Measurements from ENCODE around the gene C19orf81.
A peak's percentile ranks its signal among the peaks of the same experiment; 100 is the strongest.

Gene C19orf81

DNA sequence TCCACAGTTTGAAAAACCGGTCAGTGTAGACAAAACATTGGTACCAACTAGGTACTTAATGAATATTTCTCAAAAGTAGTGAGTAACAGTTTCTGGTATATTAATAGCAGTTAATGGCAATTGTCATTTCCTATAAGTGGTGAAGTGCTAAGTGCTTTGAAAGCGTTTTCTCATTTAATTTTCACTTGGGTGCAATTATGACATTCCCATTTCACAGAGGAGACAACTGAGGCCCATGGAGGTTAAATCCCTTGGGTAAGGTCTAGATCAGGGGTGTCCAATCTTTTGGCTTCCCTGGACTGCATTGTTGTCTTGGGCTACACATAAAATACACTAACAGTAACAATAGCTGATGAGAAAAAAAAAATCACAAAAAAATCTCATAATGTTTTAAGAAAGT lies 8.9 kb upstream of the C19orf81 start:
- Mint-ChIP-seq H3K4me1 (ENCODE audit: low read depth) (peaks cover 6% of the 10 kb centered on the region), H3K4me3 (no peak overlapping the region), H3K9me3 (peaks cover 7% of the 10 kb centered on the region), H3K27ac (no peak overlapping the region), H3K36me3 (ENCODE audit: low read depth) (peaks cover 1% of the 10 kb centered on the region), H3K27me3 (peaks cover 59% of the 10 kb centered on the region)
- no peak for DNase-seq

DNA sequence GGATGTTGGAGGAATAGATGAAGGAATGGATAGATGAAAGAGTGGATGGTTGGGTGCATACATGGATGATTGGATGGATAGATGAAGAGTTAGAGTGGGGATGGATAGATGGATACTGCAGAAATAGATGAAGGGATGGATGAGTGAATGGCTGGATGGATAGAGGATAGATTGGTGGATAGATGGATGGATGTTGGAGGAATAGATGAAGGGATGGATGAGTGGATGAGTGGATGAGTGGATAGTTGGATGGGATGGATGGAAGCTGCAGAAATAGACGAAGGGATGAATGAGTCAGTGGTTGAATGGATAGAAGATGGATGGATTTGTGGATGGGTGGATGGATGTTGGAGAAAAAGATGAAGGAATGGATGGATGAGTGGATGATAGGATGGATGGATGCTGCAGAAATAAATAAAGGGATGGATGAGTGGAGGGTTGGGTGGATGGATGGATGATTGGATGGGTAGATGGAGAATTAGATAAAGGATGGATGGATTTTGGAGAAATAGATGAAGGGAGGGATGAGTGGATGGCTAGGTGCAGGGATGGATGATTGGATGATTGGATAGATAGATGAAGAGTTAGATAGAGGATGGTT lies 4.8 kb upstream of the C19orf81 start:
- Mint-ChIP-seq H3K36me3 (ENCODE audit: low read depth) (no peaks in the 10 kb centered on the region), H3K27me3 (peaks cover 35% of the 10 kb centered on the region), H3K27ac (no peak overlapping the region), H3K4me3 (no peak overlapping the region), H3K4me1 (ENCODE audit: low read depth) (peaks cover 1% of the 10 kb centered on the region), H3K9me3 (no peaks in the 10 kb centered on the region)
- no peak for DNase-seq

DNA sequence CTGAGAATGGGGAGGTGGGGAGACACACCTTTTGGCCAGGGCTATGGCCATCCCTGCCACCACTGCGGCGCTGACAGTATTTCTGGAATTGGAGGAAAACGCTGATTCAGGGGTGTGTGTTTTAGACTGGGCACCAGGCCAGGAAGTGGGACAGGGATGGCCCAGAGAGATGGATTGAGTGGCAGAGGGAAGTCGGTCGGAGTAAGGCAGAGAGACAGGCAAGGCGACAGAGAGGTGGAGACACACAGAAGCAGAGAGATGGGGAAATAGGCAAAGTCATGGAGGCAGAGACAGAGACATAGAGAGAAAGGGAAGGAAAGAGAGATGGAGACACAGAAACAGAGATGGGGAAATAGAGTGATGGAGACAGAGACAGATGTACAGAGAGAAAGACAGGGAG lies 4.1 kb upstream of the C19orf81 start:
- no peaks in the 10 kb centered on the region for H3K36me3 Mint-ChIP-seq (ENCODE audit: low read depth)
- H3K27me3 Mint-ChIP-seq: peaks cover 37% of the 10 kb centered on the region
- no peak for DNase-seq
- H3K9me3 Mint-ChIP-seq: no peaks in the 10 kb centered on the region
- H3K4me1 Mint-ChIP-seq (ENCODE audit: low read depth): peaks cover under 1% of the 10 kb centered on the region
- H3K4me3 Mint-ChIP-seq: no peak overlapping the region
- H3K27ac Mint-ChIP-seq: no peak overlapping the region

DNA sequence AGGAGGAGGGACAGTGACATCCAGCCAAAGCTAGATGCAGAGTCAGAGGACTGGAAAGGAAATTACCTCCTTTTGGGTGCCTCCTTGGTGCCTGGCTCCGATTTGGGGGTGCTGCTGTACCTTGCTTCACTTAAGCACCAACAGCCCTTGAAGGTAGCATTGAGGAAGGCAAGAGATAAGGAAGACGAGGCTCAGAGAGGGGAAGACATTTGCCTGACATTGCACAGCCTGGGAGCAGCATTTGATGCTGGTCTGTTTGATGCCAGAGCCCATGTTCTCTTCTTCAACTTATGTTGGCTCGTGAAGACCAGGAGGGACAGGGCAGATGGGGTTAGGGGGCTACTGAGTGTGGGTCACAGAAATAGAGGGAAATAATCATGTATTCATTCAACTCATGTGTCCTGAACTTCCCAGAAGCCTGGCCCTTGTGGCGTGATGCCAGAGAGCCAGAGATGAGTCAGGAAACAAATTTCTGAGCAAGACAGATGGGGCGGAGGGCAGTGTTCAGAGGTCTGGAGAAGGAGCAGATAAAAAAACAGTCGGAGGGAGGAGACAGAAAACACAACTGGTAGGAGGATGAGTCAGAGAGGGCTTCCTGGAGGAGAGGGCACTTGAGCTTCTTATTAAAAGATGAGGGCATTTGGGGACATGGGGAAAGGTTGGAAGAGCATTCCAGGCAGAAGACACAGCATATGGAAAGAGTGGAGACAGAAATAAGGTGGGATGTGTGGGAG lies 3.0 kb upstream of the C19orf81 start:
- no peaks in the 10 kb centered on the region for H3K36me3 Mint-ChIP-seq (ENCODE audit: low read depth)
- no peak for DNase-seq
- H3K9me3 Mint-ChIP-seq: no peaks in the 10 kb centered on the region
- no peak overlapping the region for H3K27ac Mint-ChIP-seq
- H3K4me3 Mint-ChIP-seq: no peak overlapping the region
- H3K4me1 Mint-ChIP-seq (ENCODE audit: low read depth): no peaks in the 10 kb centered on the region
- peaks cover 37% of the 10 kb centered on the region for H3K27me3 Mint-ChIP-seq

DNA sequence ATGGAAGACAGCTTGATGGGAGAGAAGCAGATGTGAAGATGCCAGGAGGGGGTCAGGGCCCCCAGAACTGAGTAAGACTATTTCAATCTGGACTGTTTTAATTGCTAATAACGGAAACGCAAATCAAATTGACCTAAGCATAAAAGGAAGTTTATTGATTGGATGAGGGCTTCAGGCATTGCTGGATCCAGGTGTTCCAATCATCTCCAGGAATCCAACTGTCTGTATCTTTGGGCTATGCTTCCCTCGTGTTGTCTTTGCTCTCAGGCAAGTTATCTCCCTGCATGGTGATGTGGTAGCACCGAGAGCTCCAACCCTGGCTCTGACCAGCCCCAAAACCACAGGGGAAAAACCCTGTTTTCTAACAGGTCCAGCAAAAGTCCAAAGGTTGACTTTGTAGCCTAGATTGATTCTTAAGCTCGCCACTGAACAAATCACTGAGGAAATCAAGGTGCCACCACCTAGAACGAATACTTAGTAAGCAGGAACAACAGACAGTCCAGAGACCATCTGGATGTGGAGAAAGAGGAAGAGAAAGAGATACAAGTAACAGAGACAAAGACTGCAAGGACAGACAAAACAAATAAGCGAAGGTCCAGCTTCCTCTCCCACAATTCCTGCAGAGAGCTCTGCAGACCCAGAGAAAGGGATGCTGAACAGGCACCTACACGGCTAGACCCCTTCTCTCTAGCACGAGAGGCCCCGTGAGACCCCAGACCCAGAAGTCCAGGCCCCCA lies 1.2 kb upstream of the C19orf81 start:
- peaks cover 38% of the 10 kb centered on the region for H3K27me3 Mint-ChIP-seq
- DNase-seq: no peak
- no peak overlapping the region for H3K27ac Mint-ChIP-seq
- H3K4me1 Mint-ChIP-seq (ENCODE audit: low read depth): no peaks in the 10 kb centered on the region
- H3K36me3 Mint-ChIP-seq (ENCODE audit: low read depth): no peaks in the 10 kb centered on the region
- H3K4me3 Mint-ChIP-seq: no peak overlapping the region
- no peaks in the 10 kb centered on the region for H3K9me3 Mint-ChIP-seq

DNA sequence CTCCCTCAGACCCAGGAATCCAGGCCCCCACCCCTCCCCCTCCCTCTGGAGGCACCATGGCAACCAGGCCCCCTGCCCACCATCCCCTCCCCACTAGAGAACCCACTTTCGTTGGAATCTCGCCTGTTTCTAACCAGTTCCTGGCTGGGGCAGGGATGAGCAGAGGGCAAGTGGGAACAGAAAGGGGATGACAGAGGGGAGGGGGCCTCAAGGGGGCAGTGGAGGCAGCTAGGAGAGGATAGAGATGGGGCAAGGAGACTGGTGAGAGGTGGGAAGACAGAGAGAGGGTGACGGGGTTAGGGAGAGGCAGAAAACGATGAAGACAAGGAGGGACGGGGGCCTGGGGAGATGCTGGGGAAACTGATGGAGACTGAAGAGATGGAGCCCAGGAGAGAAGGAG lies 586 bp upstream of the C19orf81 start:
- no peaks in the 10 kb centered on the region for H3K36me3 Mint-ChIP-seq (ENCODE audit: low read depth)
- H3K9me3 Mint-ChIP-seq: no peaks in the 10 kb centered on the region
- no peak for DNase-seq
- H3K27ac Mint-ChIP-seq: no peak overlapping the region
- no peaks in the 10 kb centered on the region for H3K4me1 Mint-ChIP-seq (ENCODE audit: low read depth)
- H3K27me3 Mint-ChIP-seq: peaks cover 43% of the 10 kb centered on the region
- H3K4me3 Mint-ChIP-seq: no peak overlapping the region

DNA sequence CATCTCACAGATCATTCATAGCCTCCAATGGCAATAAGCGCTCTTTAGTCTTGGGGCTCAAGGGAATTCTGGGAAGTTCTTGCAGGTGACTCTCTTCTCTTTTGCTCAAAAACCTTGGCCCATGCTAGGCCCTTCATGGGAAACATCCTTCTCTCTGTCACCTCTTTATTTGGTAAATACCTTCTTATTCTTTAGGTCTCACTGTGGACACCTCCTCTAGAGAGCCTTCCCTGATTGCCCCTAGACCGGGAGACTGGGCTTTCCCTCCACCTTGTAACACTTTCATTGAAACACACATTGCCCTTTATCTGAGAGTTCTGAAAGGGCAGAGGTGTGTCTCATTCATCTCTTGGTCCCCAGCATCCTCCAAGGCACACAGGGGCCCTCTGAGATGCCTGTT lies 1.9 kb downstream of the C19orf81 start:
- DNase-seq: no peak
- H3K36me3 Mint-ChIP-seq (ENCODE audit: low read depth): no peaks in the 10 kb centered on the region
- no peak overlapping the region for H3K27ac Mint-ChIP-seq
- H3K4me1 Mint-ChIP-seq (ENCODE audit: low read depth): no peaks in the 10 kb centered on the region
- no peaks in the 10 kb centered on the region for H3K9me3 Mint-ChIP-seq
- peaks cover 66% of the 10 kb centered on the region for H3K27me3 Mint-ChIP-seq
- H3K4me3 Mint-ChIP-seq: no peak overlapping the region

DNA sequence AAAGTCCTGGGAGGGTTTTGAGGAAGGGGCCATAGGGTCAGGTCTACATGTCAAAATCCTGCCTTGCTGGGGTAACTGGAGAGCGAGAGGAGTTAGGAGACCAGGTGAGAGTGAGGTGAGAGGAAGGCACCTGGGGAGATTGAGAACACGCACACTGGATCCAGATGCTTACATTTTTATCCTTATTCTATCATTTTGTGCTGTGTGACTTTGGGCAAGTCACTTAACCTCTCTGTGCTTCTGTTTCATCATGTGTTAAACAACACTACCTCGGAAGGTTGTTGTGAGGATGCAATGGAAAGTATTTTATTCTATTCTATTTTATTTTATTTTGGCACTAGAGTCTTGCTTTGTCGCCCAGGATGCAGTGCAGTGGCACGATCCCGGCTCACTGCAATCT lies 3.5 kb downstream of the C19orf81 start:
- Mint-ChIP-seq H3K4me3 (no peak overlapping the region), H3K36me3 (ENCODE audit: low read depth) (peaks cover 4% of the 10 kb centered on the region), H3K27ac (no peak overlapping the region), H3K4me1 (ENCODE audit: low read depth) (peaks cover 8% of the 10 kb centered on the region), H3K9me3 (peaks cover 6% of the 10 kb centered on the region), H3K27me3 (peaks cover 73% of the 10 kb centered on the region)
- DNase-seq: no peak

DNA sequence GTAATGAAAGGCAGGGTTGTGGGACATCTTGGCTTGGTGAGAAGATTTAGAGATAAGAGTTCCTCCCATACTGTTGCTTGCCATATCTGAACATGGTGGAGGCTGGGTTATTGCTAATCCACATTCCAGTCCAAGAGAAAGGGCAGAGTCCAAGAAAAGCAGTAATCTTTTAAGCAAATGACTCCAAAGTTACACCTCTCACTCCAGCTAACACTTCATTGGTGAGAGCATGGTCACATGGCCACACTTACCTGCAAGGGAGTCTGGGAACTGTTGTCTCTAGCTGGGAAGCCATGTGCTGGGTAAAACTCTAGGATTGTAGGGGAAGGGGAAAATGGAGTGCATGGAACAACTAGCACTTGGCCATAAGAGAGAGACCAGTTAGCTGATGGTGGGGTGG lies 5.6 kb downstream of the C19orf81 start:
- H3K27ac Mint-ChIP-seq: no peak overlapping the region
- no peak for DNase-seq
- H3K9me3 Mint-ChIP-seq: peaks cover 15% of the 10 kb centered on the region
- no peak overlapping the region for H3K4me3 Mint-ChIP-seq
- peaks cover 8% of the 10 kb centered on the region for H3K36me3 Mint-ChIP-seq (ENCODE audit: low read depth)
- peaks cover 76% of the 10 kb centered on the region for H3K27me3 Mint-ChIP-seq
- peaks cover 21% of the 10 kb centered on the region for H3K4me1 Mint-ChIP-seq (ENCODE audit: low read depth)

DNA sequence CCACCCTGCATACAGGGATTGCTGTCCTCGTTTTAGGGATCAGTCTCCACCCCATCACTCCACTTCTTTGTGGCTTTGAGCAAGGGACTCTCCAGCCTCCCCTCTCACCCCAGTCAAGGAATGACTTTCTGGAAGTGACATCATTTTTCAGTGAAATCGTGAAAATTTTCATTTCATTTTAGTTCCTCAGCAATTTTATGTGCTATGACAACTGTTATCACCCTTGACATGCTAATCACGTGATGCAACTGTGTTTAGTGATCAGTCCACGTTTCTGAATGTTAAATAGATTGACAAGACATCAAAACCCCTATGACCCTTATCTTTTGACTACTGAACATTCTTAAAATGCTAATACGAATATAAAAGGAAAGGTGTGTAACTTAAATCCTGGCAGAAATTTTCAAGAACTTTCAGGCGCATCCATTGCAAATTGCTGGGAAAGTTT lies 8.0 kb downstream of the C19orf81 start:
- H3K27ac Mint-ChIP-seq: no peak overlapping the region
- peaks cover 15% of the 10 kb centered on the region for H3K9me3 Mint-ChIP-seq
- DNase-seq: no peak
- H3K27me3 Mint-ChIP-seq: peaks cover 82% of the 10 kb centered on the region
- peak overlapping the region; percentile 57 for H3K4me3 Mint-ChIP-seq
- H3K4me1 Mint-ChIP-seq (ENCODE audit: low read depth): peaks cover 21% of the 10 kb centered on the region
- H3K36me3 Mint-ChIP-seq (ENCODE audit: low read depth): peaks cover 8% of the 10 kb centered on the region

DNA sequence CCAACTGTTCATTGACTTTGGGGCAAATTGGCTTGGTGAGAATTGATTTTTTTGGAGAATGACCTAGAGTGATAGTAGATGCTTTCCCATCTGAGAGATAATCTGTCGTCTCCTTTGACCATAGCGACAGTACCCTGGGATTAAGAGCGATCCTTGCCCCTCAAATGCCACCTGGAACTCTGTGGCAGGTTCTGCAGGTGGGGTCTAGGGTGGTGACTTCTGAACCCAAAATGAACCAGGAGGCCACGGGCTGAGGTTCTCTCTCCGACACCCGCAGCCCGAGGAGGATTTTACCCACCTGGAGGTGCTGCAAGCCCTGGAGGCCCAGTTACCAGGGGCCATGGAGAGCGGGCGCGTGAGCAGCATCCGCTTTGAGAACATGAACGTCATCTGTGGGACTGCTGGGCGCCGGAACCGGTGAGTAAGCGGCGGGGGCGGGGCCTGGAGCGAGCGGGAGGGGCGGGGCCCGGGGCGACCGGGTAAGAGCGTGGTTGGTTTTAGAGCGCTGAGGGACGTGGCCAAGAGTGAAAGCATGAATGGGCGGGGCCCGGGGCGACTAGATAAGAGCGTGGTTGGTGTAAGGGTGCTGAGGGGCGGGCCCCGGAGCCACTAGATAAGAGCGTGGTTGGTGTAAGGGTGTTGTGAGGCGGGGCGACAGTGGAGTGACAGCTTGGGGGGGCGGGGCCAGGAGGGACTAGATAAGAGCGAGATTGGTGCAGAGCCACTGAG lies 8.6 kb downstream of the C19orf81 start:
- Mint-ChIP-seq H3K27ac (peak overlapping the region; percentile 92), H3K27me3 (peaks cover 82% of the 10 kb centered on the region), H3K36me3 (ENCODE audit: low read depth) (peaks cover 8% of the 10 kb centered on the region), H3K9me3 (peaks cover 15% of the 10 kb centered on the region), H3K4me1 (ENCODE audit: low read depth) (peaks cover 21% of the 10 kb centered on the region), H3K4me3 (peak overlapping the region; percentile 79)
- peak; percentile 87 for DNase-seq

DNA sequence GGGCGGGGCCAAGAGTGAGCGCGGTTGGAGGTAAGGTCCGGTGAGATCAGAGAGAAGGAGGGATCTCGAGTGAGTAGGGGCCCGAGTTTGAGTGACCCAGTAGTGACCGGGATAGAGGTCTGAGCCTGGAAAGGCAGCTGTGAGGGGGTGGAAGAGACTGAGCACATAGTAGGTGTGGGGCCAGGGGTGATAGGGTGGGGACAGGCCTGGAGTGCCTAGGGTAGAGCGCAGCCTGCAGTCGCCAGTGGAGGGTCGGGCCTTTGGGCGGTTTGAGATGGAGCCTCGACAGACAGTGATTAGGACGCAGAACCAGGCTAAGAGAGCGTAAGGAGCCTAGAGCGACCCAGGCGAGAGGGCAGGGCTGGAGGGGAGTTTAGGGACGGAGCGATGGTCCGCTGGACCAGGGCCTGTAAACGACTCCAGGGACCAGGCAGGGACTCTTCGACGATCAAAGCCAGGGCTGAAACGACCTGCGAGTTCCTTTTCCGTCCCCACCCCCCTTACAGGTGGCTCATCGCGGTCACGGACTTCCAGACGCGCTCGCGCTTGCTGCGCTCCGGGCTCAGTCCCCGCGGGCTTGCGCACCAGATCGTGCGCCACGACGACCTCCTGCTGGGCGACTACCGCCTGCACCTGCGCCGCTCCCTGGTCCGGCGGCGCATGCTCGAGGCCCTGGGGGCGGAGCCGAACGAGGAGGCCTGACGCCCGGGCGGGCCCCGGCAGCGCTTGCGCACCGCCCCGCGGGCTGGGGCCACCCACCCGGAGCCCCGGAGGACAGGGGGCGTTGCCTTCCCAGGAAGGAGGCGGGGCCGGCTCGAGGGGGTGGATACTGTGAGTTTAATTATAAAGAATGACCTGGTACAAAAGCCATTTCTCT lies 9.4 kb downstream of the C19orf81 start:
- peaks cover 82% of the 10 kb centered on the region for H3K27me3 Mint-ChIP-seq

DNA sequence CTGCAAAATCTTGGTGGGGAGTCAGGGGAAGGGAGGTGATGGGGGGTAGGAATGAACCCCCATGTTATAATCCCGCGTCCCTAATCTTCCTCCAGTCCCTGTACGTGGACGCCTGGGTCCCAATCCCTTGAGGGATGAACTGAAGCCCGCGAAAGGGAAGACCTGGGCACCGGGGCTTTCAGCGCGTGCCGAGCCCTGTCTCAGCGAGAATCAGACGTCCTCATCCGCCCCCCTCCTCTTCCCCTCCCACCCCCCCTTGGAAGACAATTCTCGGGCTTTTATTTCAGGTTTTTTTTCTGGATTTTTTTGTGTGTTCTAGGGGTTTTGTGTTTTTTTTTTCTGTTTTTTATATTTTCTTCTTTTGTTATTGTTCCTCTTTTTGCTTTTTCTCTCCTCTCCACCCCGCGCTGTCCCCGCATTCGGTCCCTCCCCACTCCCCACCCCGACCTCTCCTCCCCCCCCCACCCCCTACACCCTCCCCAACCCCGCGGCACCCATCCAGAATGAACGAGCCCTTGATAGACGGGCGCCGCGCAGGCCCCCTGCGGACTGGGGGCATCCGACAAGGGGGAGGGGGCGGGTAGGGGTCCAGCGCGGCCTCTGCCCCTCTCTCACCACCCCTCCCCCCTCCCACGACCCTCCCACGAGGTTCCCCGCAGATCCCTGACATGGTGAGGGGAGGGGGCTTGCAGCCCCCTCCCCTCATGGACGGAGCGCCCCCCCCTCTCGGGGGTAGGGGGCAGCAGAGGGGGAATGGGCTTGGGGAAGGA lies 10.3 kb downstream of the C19orf81 start:
- Mint-ChIP-seq H3K4me3 (peak overlapping the region; percentile 34), H3K36me3 (ENCODE audit: low read depth) (peaks cover 8% of the 10 kb centered on the region), H3K9me3 (peaks cover 15% of the 10 kb centered on the region), H3K27me3 (peaks cover 81% of the 10 kb centered on the region), H3K4me1 (ENCODE audit: low read depth) (peaks cover 21% of the 10 kb centered on the region), H3K27ac (no peak overlapping the region)
- DNase-seq: no peak

More for the DNA sequence above, 9.4 kb downstream of the C19orf81 start:
- H3K4me1 Mint-ChIP-seq (ENCODE audit: low read depth): peaks cover 21% of the 10 kb centered on the region
- peak overlapping the region; percentile 79 for H3K4me3 Mint-ChIP-seq
- peaks cover 15% of the 10 kb centered on the region for H3K9me3 Mint-ChIP-seq
- peak; percentile 78 for DNase-seq
- H3K36me3 Mint-ChIP-seq (ENCODE audit: low read depth): peaks cover 8% of the 10 kb centered on the region
- peak overlapping the region; percentile 92 for H3K27ac Mint-ChIP-seq

All from activated T-cell treated with anti-CD3 and anti-CD28 coated beads, Interleukin-2, amount 50 U/mL, for 24 hours (primary cell).